ENCODE data around the gene FOXJ1.
A peak's percentile ranks its signal among the peaks of the same experiment; 100 is the strongest.

FOXJ1 gene

GRCh38 chr17:76184290-76184689 lies 43.2 kb upstream of the FOXJ1 start:
- Histone ChIP-seq H3K27ac (replicated peaks) (no peak overlapping the region), H3K4me3 (replicated peaks; ENCODE audit: insufficient read depth, low read length) (no peak overlapping the region)

DNA sequence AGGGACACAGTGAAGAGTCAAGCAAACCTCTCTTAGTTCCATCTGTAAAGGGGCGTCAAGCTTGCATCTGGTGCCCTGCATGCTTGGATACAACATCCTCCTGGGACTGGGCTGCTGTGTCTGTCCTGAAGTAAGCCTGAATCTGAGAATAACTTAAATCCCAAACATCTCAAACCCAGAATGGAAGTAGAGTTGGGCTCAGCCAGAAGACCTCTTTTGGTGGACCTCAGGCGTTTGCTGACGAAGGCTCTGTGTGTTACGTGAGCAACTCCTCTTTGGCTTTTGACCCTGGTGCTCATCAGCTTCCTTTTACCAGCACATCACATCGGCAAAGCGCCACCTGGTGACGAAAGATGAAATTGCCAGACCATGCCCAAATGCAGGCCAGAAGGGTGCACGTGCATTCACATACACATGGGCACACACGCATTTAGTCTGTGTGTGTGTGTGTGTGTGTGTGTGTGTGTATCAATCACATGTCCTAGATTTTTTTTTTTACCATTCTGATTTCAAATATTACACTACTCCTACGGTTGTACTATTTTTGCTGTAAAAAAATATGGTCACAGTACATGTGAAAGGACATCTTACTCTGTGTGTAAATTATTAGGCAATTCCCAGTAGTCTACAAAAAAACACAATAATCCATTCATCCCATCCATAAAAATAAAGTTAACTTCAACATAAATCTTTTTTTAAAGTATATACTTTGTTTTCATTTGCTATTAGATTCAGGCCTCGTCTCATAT lies 41.1 kb upstream of the FOXJ1 start:
- Histone ChIP-seq H3K27ac (replicated peaks) (no peak overlapping the region), H3K4me3 (replicated peaks; ENCODE audit: insufficient read depth, low read length) (no peak overlapping the region), H3K27me3 (ENCODE audit: insufficient read depth, poor library complexity, severe bottlenecking) (no peaks in the 10 kb centered on the region)
- no peak for TF ChIP-seq SPI1 (IDR thresholded peaks at IDR 0.05; ENCODE audit: borderline replicate concordance, low read depth)
- TF ChIP-seq CTCF (IDR thresholded peaks at IDR 0.05; ENCODE audit: insufficient read depth, low read length), result peak; percentile 87
- peak; percentile 35; the same call in 1 of the 2 replicates for TF ChIP-seq GABPA (IDR thresholded peaks at IDR 0.05; ENCODE audit: low read depth)
- TF ChIP-seq, protein P1, sequence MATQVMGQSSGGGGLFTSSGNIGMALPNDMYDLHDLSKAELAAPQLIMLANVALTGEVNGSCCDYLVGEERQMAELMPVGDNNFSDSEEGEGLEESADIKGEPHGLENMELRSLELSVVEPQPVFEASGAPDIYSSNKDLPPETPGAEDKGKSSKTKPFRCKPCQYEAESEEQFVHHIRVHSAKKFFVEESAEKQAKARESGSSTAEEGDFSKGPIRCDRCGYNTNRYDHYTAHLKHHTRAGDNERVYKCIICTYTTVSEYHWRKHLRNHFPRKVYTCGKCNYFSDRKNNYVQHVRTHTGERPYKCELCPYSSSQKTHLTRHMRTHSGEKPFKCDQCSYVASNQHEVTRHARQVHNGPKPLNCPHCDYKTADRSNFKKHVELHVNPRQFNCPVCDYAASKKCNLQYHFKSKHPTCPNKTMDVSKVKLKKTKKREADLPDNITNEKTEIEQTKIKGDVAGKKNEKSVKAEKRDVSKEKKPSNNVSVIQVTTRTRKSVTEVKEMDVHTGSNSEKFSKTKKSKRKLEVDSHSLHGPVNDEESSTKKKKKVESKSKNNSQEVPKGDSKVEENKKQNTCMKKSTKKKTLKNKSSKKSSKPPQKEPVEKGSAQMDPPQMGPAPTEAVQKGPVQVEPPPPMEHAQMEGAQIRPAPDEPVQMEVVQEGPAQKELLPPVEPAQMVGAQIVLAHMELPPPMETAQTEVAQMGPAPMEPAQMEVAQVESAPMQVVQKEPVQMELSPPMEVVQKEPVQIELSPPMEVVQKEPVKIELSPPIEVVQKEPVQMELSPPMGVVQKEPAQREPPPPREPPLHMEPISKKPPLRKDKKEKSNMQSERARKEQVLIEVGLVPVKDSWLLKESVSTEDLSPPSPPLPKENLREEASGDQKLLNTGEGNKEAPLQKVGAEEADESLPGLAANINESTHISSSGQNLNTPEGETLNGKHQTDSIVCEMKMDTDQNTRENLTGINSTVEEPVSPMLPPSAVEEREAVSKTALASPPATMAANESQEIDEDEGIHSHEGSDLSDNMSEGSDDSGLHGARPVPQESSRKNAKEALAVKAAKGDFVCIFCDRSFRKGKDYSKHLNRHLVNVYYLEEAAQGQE (IDR thresholded peaks at IDR 0.05; ENCODE audit: insufficient replicate concordance, low read depth), result no peak
- peak; percentile 47 for TF ChIP-seq POLR2AphosphoS5 (IDR thresholded peaks at IDR 0.05; ENCODE audit: low read depth)
- DNase-seq (ENCODE audit: low read depth in 1 of 2, low spot score in 1 of 2), result peak; percentile 91 to 95

More at GRCh38 chr17:76184290-76184689, 43.2 kb upstream of the FOXJ1 start:
- TF ChIP-seq POLR2AphosphoS5 (IDR thresholded peaks at IDR 0.05; ENCODE audit: low read depth) (no peak), CTCF (IDR thresholded peaks at IDR 0.05; ENCODE audit: insufficient read depth, low read length) (no peak), SPI1 (IDR thresholded peaks at IDR 0.05; ENCODE audit: borderline replicate concordance, low read depth) (no peak), GABPA (IDR thresholded peaks at IDR 0.05; ENCODE audit: low read depth) (no peak)
- TF ChIP-seq, protein P1 (IDR thresholded peaks at IDR 0.05; ENCODE audit: insufficient replicate concordance, low read depth), result no peak
- DNase-seq (ENCODE audit: low read depth in 1 of 2, low spot score in 1 of 2), result no peak
- H3K27me3 ChIP-seq (ENCODE audit: insufficient read depth, poor library complexity, severe bottlenecking), result no peaks in the 10 kb centered on the region

DNA sequence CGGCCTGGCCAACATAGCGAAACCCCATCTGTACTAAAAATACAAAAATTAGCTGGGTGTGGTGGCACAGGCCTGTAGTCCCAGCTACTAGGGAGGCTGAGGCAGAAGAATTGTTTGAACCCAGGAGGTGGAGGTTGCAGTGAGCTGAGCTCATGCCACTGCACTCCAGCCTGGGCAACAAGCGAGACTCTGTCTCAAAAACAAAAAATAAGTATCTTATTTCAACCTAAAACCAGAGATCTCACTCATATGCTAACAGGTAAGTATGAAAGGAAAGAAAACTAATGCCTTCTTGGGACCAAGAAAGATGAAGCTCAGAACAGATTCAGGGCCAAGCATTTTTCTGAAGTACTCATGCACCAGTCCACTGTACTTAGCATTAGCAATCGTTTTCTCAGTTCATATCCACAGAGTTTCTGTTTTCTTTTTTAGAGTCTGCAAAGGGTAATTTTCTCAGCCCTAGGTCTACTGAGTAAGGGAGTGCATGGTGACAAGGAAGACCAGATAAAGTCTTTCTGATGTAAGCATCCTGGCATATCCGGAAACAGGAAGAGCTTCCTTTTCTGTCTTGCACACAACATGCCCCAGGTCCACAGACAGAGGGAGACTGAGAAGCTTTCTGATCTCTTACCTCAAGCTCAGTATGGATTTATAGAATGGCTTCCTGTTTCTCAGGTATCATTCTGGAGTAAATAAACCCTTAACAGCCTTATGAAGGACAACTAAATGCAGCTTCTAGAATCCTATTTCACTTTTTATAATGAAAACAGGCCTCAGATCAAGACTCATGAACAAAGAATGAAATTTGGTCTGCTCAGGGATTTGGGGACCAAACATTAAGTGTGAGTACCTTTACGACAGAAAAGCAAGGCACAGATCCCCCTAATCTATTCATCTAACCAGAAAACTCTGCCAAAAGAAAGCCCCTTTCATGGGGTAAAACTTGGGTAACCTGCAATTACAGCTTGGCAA lies 38.7 kb upstream of the FOXJ1 start:
- H3K27ac ChIP-seq (replicated peaks), result peak overlapping the region; percentile 3; the same call in 1 of the 2 replicates
- TF ChIP-seq POLR2AphosphoS5 (IDR thresholded peaks at IDR 0.05; ENCODE audit: low read depth) (no peak), GABPA (IDR thresholded peaks at IDR 0.05; ENCODE audit: low read depth) (0 out of 2 replicates have a peak, but pooled peaks have one; percentile 16), SPI1 (IDR thresholded peaks at IDR 0.05; ENCODE audit: borderline replicate concordance, low read depth) (peak; percentile 31; the same call in 1 of the 2 replicates)
- TF ChIP-seq, protein P1 (IDR thresholded peaks at IDR 0.05; ENCODE audit: insufficient replicate concordance, low read depth), result no peak
- H3K27me3 ChIP-seq (ENCODE audit: insufficient read depth, poor library complexity, severe bottlenecking), result no peaks in the 10 kb centered on the region
- DNase-seq (ENCODE audit: low read depth in 1 of 2, low spot score in 1 of 2), result peak; percentile 53 to 78
- H3K4me3 ChIP-seq (replicated peaks; ENCODE audit: insufficient read depth, low read length), result no peak overlapping the region

Measured in HL-60 (cell line).